Activated T-cell treated with anti-CD3 and anti-CD28 coated beads, Interleukin-2, amount 50 U/mL, for 72 hours (primary cell): ENCODE measurements around the gene S100A8. TPM values are rescaled to one million over a fixed set of nuclear protein-coding genes. Genes with fewer than 3 reads are reported as not detected.

Experiments
- ATAC-seq, 2 donors: fragments of 150-1000 bp; cut with Tn5 transposase; replicated peaks in 1 of 2; 2 replicates each; pipeline ENCODE4 v1.10.0; 2021; ENCODE audit warnings: moderate library complexity in 2 of 2, mild to moderate bottlenecking in 1 of 2
- DNase-seq, 2 donors: peaks; one replicate each; pipeline ENCODE4 v3.0.0; 2021 to 2022; ENCODE audit warnings: mixed read lengths in 1 of 2
- H3K27ac Mint-ChIP-seq: one replicate; pipeline ENCODE4 v1.8.0; 2022; ENCODE audit warnings: mild to moderate bottlenecking, moderate library complexity, mixed read lengths
- H3K27me3 Mint-ChIP-seq: one replicate; pipeline ENCODE4 v1.8.0; 2022; ENCODE audit warnings: low read depth, mixed read lengths
- H3K36me3 Mint-ChIP-seq, 2 donors: one replicate each; pipeline ENCODE4 v1.8.0; 2022; ENCODE audit warnings: mixed read lengths in 2 of 2, mild to moderate bottlenecking in 1 of 2; ENCODE audit not compliant: insufficient read depth in 2 of 2
- H3K4me1 Mint-ChIP-seq: one replicate; pipeline ENCODE4 v1.8.0; 2022; ENCODE audit warnings: low read depth, mixed read lengths
- H3K4me3 Mint-ChIP-seq, 2 donors: one replicate each; pipeline ENCODE4 v1.8.0; 2022; ENCODE audit warnings: mild to moderate bottlenecking in 2 of 2, mixed read lengths in 2 of 2, moderate library complexity in 2 of 2
- H3K9me3 Mint-ChIP-seq, 2 donors: one replicate each; pipeline ENCODE4 v1.8.0; 2022; ENCODE audit warnings: mixed read lengths in 2 of 2
- total RNA-seq, 2 donors: library from RNA; stranded (reverse); gene quantifications; one replicate each; pipeline ENCODE4 v1.2.3, GENCODE V29; 2022

Gene S100A8
- total RNA-seq, 2 donors from 2014 or later = not detected

- no peaks in the 10 kb centered on the region for H3K4me1 Mint-ChIP-seq
- DNase-seq (no peak), ATAC-seq (no peak)
- H3K36me3 Mint-ChIP-seq = no peaks in the 10 kb centered on the region
- H3K27me3 Mint-ChIP-seq = peaks cover 17% of the 10 kb centered on the region
- H3K27ac Mint-ChIP-seq = no peak overlapping the region
- H3K9me3 Mint-ChIP-seq = no peaks in the 10 kb centered on the region
- H3K4me3 Mint-ChIP-seq = no peak overlapping the region
These were observed 16.8 kb downstream of the S100A8 start for GRCh38 chr1:153374071-153374470.

- no peaks in the 10 kb centered on the region for H3K4me1 Mint-ChIP-seq
- H3K9me3 Mint-ChIP-seq = no peaks in the 10 kb centered on the region
- peaks cover 17% of the 10 kb centered on the region for H3K27me3 Mint-ChIP-seq
- no peak for ATAC-seq
- no peaks in the 10 kb centered on the region for H3K36me3 Mint-ChIP-seq
- DNase-seq = no peak
- no peak overlapping the region for H3K27ac Mint-ChIP-seq
- no peak overlapping the region for H3K4me3 Mint-ChIP-seq
These were observed 18.3 kb downstream of the S100A8 start for GRCh38 chr1:153372571-153372970.

- no peak for ATAC-seq
- H3K9me3 Mint-ChIP-seq = no peaks in the 10 kb centered on the region
These were observed 19.6 kb downstream of the S100A8 start for GRCh38 chr1:153371231-153371630.

DNA sequence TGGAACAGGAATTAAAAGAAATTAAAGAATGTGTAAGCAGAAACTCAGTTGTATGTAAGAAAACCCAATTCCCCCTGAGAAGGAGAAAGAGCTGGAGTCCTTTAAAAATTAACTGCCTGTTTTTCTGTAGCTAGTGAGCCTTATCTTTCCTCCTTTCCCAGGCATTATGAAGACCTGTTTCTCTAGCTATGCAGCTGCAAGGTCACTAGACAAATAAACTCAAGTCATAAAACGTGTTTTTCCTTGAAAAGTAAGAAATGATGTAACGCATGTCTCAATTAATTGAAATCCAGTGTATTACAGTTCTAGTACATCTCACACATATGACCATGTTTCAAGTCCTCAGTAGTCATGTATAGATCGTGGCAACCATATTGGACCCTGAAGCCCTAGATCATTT, 20.7 kb downstream of the S100A8 start:
- Mint-ChIP-seq H3K27ac (no peak overlapping the region), H3K36me3 (no peaks in the 10 kb centered on the region), H3K27me3 (peaks cover 10% of the 10 kb centered on the region), H3K4me3 (no peak overlapping the region), H3K4me1 (no peaks in the 10 kb centered on the region), H3K9me3 (no peaks in the 10 kb centered on the region)
- DNase-seq (no peak), ATAC-seq (no peak)

More at GRCh38 chr1:153371231-153371630, 19.6 kb downstream of the S100A8 start:
- Mint-ChIP-seq H3K27me3 (peaks cover 5% of the 10 kb centered on the region), H3K36me3 (no peaks in the 10 kb centered on the region), H3K4me3 (no peak overlapping the region), H3K4me1 (no peaks in the 10 kb centered on the region), H3K27ac (no peak overlapping the region)
- DNase-seq = no peak

DNA sequence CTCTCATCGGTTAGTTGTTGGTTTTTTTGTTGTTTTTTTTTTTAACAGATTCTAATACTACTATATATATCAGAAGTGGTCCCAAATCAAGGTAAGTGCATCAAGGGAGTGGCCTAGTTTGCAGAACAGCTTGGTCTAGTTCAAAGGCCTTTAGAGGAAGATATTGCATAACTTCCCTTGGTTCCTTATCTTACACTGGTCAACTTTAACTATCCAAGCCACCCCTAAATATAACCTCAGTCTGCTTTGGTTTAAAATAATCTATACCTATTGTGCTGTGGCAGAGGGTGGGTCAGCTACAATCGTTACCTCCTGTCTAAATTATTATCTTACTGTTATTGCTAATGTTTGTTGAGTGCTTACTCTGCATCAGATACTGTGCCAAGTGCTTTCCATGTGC, 22.4 kb downstream of the S100A8 start:
- no peak overlapping the region for H3K4me3 Mint-ChIP-seq
- H3K4me1 Mint-ChIP-seq = no peaks in the 10 kb centered on the region
- H3K27me3 Mint-ChIP-seq = peaks cover 10% of the 10 kb centered on the region
- no peaks in the 10 kb centered on the region for H3K9me3 Mint-ChIP-seq
- H3K27ac Mint-ChIP-seq = no peak overlapping the region
- DNase-seq (no peak), ATAC-seq (no peak)
- no peaks in the 10 kb centered on the region for H3K36me3 Mint-ChIP-seq

DNA sequence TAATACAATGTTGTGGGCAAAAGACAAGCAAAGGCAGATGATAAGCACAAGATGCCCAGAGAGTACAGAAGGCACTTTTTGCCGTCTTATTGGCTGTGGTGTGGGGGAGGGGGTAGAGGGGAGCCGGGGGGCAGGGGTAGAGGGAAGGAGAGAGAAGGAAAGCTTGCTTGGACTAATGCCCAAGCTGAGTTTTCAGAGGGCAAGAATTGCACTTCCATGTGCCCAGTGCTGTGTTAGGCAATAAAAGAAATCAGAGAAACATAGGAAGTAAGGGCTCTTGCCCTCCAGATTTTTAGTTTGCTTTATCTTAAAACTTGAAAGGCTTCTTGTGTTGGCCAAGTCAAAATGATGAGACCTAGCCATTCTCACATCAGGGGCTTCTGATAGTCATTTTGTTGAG, 23.8 kb downstream of the S100A8 start:
- Mint-ChIP-seq H3K36me3 (no peaks in the 10 kb centered on the region), H3K9me3 (no peaks in the 10 kb centered on the region), H3K4me3 (no peak overlapping the region), H3K27me3 (peaks cover 5% of the 10 kb centered on the region), H3K27ac (no peak overlapping the region), H3K4me1 (no peaks in the 10 kb centered on the region)
- DNase-seq (no peak), ATAC-seq (no peak)

DNA sequence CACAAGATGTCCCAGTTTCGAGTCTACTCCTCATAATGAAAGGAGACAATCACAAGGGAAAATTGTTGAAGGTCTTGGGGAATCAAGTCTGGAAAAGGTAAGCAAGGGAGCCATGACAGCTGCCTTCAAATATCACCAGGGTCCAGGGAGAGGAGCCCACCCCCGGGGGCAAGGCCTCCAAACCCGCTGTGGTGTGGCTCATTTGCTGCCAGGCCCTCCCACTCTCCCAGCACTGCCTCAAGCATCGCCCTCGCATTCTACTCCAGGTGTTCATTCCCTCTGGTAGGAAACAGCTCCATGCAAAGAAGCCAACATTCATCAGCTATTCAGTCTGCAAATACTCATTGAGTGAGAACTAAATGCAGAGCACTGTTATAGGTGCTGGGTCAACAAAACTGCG, 24.6 kb downstream of the S100A8 start:
- peaks cover 5% of the 10 kb centered on the region for H3K27me3 Mint-ChIP-seq
- no peaks in the 10 kb centered on the region for H3K4me1 Mint-ChIP-seq
- no peaks in the 10 kb centered on the region for H3K36me3 Mint-ChIP-seq
- DNase-seq (no peak), ATAC-seq (no peak)
- H3K27ac Mint-ChIP-seq = no peak overlapping the region
- H3K9me3 Mint-ChIP-seq = no peaks in the 10 kb centered on the region
- no peak overlapping the region for H3K4me3 Mint-ChIP-seq

DNA sequence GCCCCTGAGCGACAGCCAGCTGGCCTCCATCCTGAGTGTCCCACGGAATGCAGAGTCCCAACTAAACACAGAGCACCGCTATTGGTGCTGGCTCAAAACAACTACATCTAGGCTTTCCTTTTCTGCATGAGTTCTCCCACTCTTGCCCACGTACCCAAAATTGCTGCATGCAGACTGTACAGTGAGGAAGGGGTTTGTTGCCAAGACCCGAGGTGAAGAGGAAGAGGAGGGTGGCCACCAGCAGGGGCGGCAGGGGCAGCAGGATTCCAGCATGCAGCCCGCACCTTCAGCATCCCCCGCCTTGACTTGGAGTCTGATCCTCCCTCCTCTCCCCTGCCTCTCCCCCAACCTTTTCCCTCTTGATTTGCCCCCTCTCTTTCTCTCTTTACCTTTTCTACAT, 25.2 kb downstream of the S100A8 start:
- Mint-ChIP-seq H3K36me3 (no peaks in the 10 kb centered on the region), H3K4me1 (no peaks in the 10 kb centered on the region), H3K4me3 (no peak overlapping the region), H3K27ac (no peak overlapping the region), H3K9me3 (no peaks in the 10 kb centered on the region), H3K27me3 (peaks cover 5% of the 10 kb centered on the region)
- no peak for DNase-seq
- ATAC-seq = no peak

GRCh38 chr1:153364766-153365666, 25.9 kb downstream of the S100A8 start:
- Mint-ChIP-seq H3K36me3 (no peaks in the 10 kb centered on the region), H3K4me3 (no peak overlapping the region), H3K9me3 (no peaks in the 10 kb centered on the region), H3K4me1 (no peaks in the 10 kb centered on the region), H3K27ac (no peak overlapping the region), H3K27me3 (peaks cover 5% of the 10 kb centered on the region)
- DNase-seq (no peak), ATAC-seq (no peak)

DNA sequence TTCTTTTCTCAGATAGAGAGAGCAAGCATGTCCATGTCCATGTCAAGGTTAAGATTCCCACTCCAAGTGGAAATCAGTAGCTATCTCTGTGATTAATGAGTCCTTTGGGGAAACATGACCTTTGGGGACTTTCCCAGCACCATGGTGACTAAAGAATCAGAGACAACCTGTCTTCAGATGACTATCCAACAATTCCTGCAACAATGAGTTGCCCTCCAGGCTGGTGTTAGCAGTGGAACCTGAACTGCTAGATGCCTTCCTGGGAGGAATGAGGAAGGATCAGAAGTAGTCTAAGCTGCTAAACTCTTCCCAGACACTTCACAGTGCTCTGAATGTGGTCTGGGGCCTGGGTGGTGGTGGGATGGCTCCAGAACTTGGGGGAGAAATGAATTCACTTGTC, 26.7 kb downstream of the S100A8 start:
- H3K4me1 Mint-ChIP-seq = no peaks in the 10 kb centered on the region
- H3K9me3 Mint-ChIP-seq = no peaks in the 10 kb centered on the region
- no peak for DNase-seq
- no peak overlapping the region for H3K27ac Mint-ChIP-seq
- H3K36me3 Mint-ChIP-seq = no peaks in the 10 kb centered on the region
- H3K4me3 Mint-ChIP-seq = no peak overlapping the region
- no peak for ATAC-seq
- H3K27me3 Mint-ChIP-seq = peaks cover 5% of the 10 kb centered on the region

- H3K4me1 Mint-ChIP-seq = no peaks in the 10 kb centered on the region
- H3K27me3 Mint-ChIP-seq = peaks cover 5% of the 10 kb centered on the region
- DNase-seq (no peak), ATAC-seq (no peak)
- H3K27ac Mint-ChIP-seq = no peak overlapping the region
- no peaks in the 10 kb centered on the region for H3K36me3 Mint-ChIP-seq
- H3K9me3 Mint-ChIP-seq = no peaks in the 10 kb centered on the region
- no peak overlapping the region for H3K4me3 Mint-ChIP-seq
These were observed 27.2 kb downstream of the S100A8 start for GRCh38 chr1:153363641-153364040.

- Mint-ChIP-seq H3K4me3 (no peak overlapping the region), H3K36me3 (no peaks in the 10 kb centered on the region), H3K4me1 (peaks cover 12% of the 10 kb centered on the region), H3K27ac (no peak overlapping the region), H3K27me3 (peaks cover 5% of the 10 kb centered on the region), H3K9me3 (no peaks in the 10 kb centered on the region)
- ATAC-seq (no peak), DNase-seq (no peak)
These were observed 28.6 kb downstream of the S100A8 start for GRCh38 chr1:153362187-153362775.

- DNase-seq = no peak
These were observed 29.3 kb downstream of the S100A8 start for GRCh38 chr1:153361480-153362109.

More at GRCh38 chr1:153361480-153362109, 29.3 kb downstream of the S100A8 start:
- Mint-ChIP-seq H3K4me3 (no peak overlapping the region), H3K4me1 (peaks cover 14% of the 10 kb centered on the region), H3K9me3 (no peaks in the 10 kb centered on the region), H3K36me3 (no peaks in the 10 kb centered on the region), H3K27me3 (peaks cover 5% of the 10 kb centered on the region), H3K27ac (no peak overlapping the region)
- no peak for ATAC-seq
